K562 (cell line): ENCODE measurements around the gene CELSR2. TPM values are rescaled to one million over a fixed set of nuclear protein-coding genes. Genes with fewer than 3 reads are reported as not detected.

Experiments used
- ATAC-seq: fragments of 200-7000 bp; cut with Tn5 transposase; 3 replicates; pipeline ENCODE4 v1.9.1; 2020; ENCODE audit warnings: moderate library complexity
- BruUV-seq: library from RNA; stranded (reverse); fragments of 400-500 nt; replicated peaks from 2 replicates; lab custom pipeline; 2021; lab: Mats Ljungman, UMichigan
- CTCF ChIA-PET: fragments of 300-600 bp; formaldehyde crosslinking; extraction: SDS; loops from one replicate; lab custom pipeline; 2021; ENCODE audit warnings: low intra/inter-chr PET ratio; lab: Yijun Ruan, JAX
- POLR2A ChIA-PET: fragments of 300-600, 350-650 bp; sonication (Branson Sonifier 250); formaldehyde crosslinking; extraction: SDS; loops from one replicate; lab custom pipeline; 2021; ENCODE audit warnings: antibody characterized with exemption, inconsistent platforms; lab: Yijun Ruan, JAX
- DNase-seq, 4 experiments: peaks; one replicate each; pipeline versions ENCODE4 v3.0.0 to v3.0.0-alpha.2; 2011 to 2018; ENCODE audit warnings: low spot score in 3 of 4, mixed read lengths in 3 of 4; ENCODE audit errors: extremely low read depth in 1 of 4
- FAIRE-seq: peaks from 2 replicates; lab custom pipeline; 2011; peaks lifted over from hg19 to GRCh38; lab: Jason Lieb, UNC
- H2AFZ ChIP-seq: 2 replicates; pipeline ENCODE4 v1.6.0; 2011; ENCODE audit warnings: low read depth, low read length, control low read depth, inconsistent platforms
- H3K27ac ChIP-seq: fragments of 200-600 bp; 3 replicates; pipeline ENCODE4 v1.8.0; 2011; ENCODE audit warnings: low read depth, mild to moderate bottlenecking, control low read depth, inconsistent platforms, low read length, moderate library complexity, mixed read lengths; ENCODE audit errors: extremely low read depth
- H3K27me3 ChIP-seq, 2 experiments: fragments of 300-600 bp in 1 of 2; 2 replicates in 1 of 2; 3 replicates in 1 of 2; pipeline versions ENCODE4 v1.6.0 to v1.8.0; 2011; ENCODE audit warnings: inconsistent platforms in 2 of 2, low read length in 2 of 2, mild to moderate bottlenecking in 1 of 2, mixed read lengths in 1 of 2, moderate library complexity in 1 of 2; ENCODE audit not compliant: control insufficient read depth in 2 of 2, insufficient read depth in 2 of 2
- H3K36me3 ChIP-seq: fragments of 300-600 bp; 3 replicates; pipeline ENCODE4 v1.8.0; 2011; ENCODE audit warnings: mild to moderate bottlenecking, low read length, inconsistent platforms; ENCODE audit not compliant: control insufficient read depth, insufficient read depth
- H3K4me1 ChIP-seq, 2 experiments: fragments of 200-600 bp in 1 of 2; replicated peaks in 1 of 2; 2 replicates in 1 of 2; 3 replicates in 1 of 2; pipeline versions ENCODE4 v1.5.1 to v1.8.0; 2011; ENCODE audit warnings: inconsistent platforms in 2 of 2, low read length in 2 of 2, mild to moderate bottlenecking in 1 of 2, mixed read lengths in 1 of 2, moderate library complexity in 1 of 2; ENCODE audit not compliant: control insufficient read depth in 2 of 2, insufficient read depth in 2 of 2
- H3K4me2 ChIP-seq: 2 replicates; pipeline ENCODE4 v1.6.1; 2011; ENCODE audit warnings: low read length, control low read depth, inconsistent platforms, mixed read lengths; ENCODE audit not compliant: insufficient read depth
- H3K4me3 ChIP-seq: fragments of 200-600 bp; sonication (generic), shearing (Covaris generic); 2 replicates; pipeline ENCODE4 v1.5.1; 2016; ENCODE audit warnings: control low read depth, inconsistent platforms
- H3K79me2 ChIP-seq: fragments of 200-600 bp; 3 replicates; pipeline ENCODE4 v1.8.0; 2011; ENCODE audit warnings: low read length, inconsistent platforms; ENCODE audit not compliant: control insufficient read depth, insufficient read depth
- H3K9ac ChIP-seq, 2 experiments: 2 replicates each; pipeline versions ENCODE4 v1.6.0 to v1.6.1; 2011; ENCODE audit warnings: low read depth in 2 of 2, low read length in 2 of 2, control low read depth in 1 of 2, inconsistent platforms in 1 of 2, mild to moderate bottlenecking in 1 of 2, mixed read lengths in 1 of 2; ENCODE audit not compliant: insufficient read depth in 1 of 2
- H3K9me1 ChIP-seq: one replicate; pipeline ENCODE4 v1.6.0; 2011; ENCODE audit warnings: inconsistent platforms, mild to moderate bottlenecking, low read length, moderate library complexity; ENCODE audit not compliant: control insufficient read depth, insufficient read depth
- H3K9me3 ChIP-seq: replicated peaks from 2 replicates; pipeline ENCODE4 v1.5.1; 2011; ENCODE audit warnings: low read depth, low read length, inconsistent platforms; ENCODE audit not compliant: control insufficient read depth, insufficient read depth
- H4K20me1 ChIP-seq: replicated peaks from 2 replicates; pipeline ENCODE4 v1.6.1; 2011; ENCODE audit warnings: low read length, inconsistent platforms, mixed read lengths; ENCODE audit not compliant: control insufficient read depth, insufficient read depth
- CTCF ChIP-seq, 3 experiments: IDR thresholded peaks in 2 of 3; conservative IDR thresholded peaks in 1 of 3; 2 replicates each; pipeline ENCODE4 v1.5.1; 2011 to 2012; ENCODE audit warnings: low read length in 3 of 3, mild to moderate bottlenecking in 3 of 3, control low read depth in 2 of 3, improper control_type of control experiment in 1 of 3, inconsistent platforms in 1 of 3, low read depth in 1 of 3, mixed read lengths in 1 of 3, moderate library complexity in 1 of 3; ENCODE audit not compliant: insufficient read depth in 2 of 3
- CTCFL ChIP-seq: IDR thresholded peaks from 2 replicates; pipeline ENCODE4 v1.6.1; 2011; ENCODE audit warnings: borderline replicate concordance, low read depth, mild to moderate bottlenecking, moderate library complexity, low read length; ENCODE audit not compliant: insufficient read depth, poor library complexity, severe bottlenecking
- MTA1 ChIP-seq: fragments of 450-650 bp; IDR thresholded peaks from 2 replicates; pipeline ENCODE4 v1.6.1; 2017; ENCODE audit warnings: borderline replicate concordance
- POLR2H ChIP-seq: IDR thresholded peaks from 2 replicates; pipeline ENCODE4 v1.6.1; 2016; ENCODE audit warnings: missing genetic modification characterization, low read depth, mild to moderate bottlenecking, control low read depth, missing compliant biosample characterization, moderate library complexity
- TAF15 ChIP-seq: fragments of 200-400 bp; formaldehyde crosslinking; IDR thresholded peaks from 2 replicates; pipeline ENCODE4 v1.6.1; 2017; ENCODE audit warnings: mild to moderate bottlenecking, low read depth, low read length, moderate library complexity
- ZNF740 ChIP-seq, 3 experiments: fragments of 200-800 bp in 1 of 3; sonication (Bioruptor generic) in 1 of 3; sonication (generic) in 1 of 3; formaldehyde crosslinking in 1 of 3; IDR thresholded peaks; 2 replicates each; pipeline versions ENCODE4 v1.6.1 to v1.8.0; 2016 to 2022; ENCODE audit warnings: mild to moderate bottlenecking in 2 of 3, missing compliant biosample characterization in 2 of 3, missing genetic modification characterization in 2 of 3, missing genetic modification reagents in 1 of 3
- WGBS: fragments of 100-300 bp; shearing (Covaris generic); methylation state at CpG from one replicate; pipeline ENCODE4 v1.1.6; 2016; ENCODE audit warnings: low coverage, mixed read lengths; ENCODE audit not compliant: insufficient coverage; ENCODE audit errors: missing lambda C conversion rate; 5-methylcytosine and 5-hydroxymethylcytosine counted together
- in situ Hi-C: fragments of 300-500 bp; cut with MboI; formaldehyde crosslinking; loops from 4 replicates; pipeline ENCODE4 v1.15.0; 2018; ENCODE audit warnings: inconsistent platforms, mixed read lengths
- intact Hi-C: fragments of 100-400 bp; cut with micrococcal nuclease; formaldehyde crosslinking; loops from 2 replicates; pipeline ENCODE4 v1.14.2; 2022
- polyA plus RNA-seq, 8 experiments: library from polyadenylated mRNA; depleted of rRNA in 4 of 8; stranded (reverse) in 5 of 8; unstranded in 3 of 8; fragments of >200 nt; fragmentation: Nextera tagmentation in 2 of 8; fragmentation: Illumina TruSeq in 1 of 8; extraction: Ambion mirVana in 2 of 8; extraction: Trizol in 1 of 8; gene quantifications; 2 replicates each; pipeline versions ENCODE4 v1.2.1 to v1.2.3, GENCODE V29; 2011 to 2014; ENCODE audit warnings: inconsistent platforms in 1 of 8, missing spikeins in 1 of 8
- total RNA-seq, 7 experiments: library from RNA; depleted of rRNA in 6 of 7; stranded (reverse); fragments of >200 nt in 6 of 7; fragmentation: Illumina TruSeq in 2 of 7; extraction: Trizol in 2 of 7; gene quantifications; 2 replicates each; pipeline versions ENCODE4 v1.2.1 to v1.2.3, GENCODE V29; 2011 to 2021; ENCODE audit warnings: low replicate concordance in 1 of 7

CELSR2 gene
- total and polyA plus RNA-seq, 9 of the 15 experiments (the other 6 are each of a cell fraction or from before 2014, with no cell fraction given), result 0.31 to 21.9 (median 4.2) TPM

DNA sequence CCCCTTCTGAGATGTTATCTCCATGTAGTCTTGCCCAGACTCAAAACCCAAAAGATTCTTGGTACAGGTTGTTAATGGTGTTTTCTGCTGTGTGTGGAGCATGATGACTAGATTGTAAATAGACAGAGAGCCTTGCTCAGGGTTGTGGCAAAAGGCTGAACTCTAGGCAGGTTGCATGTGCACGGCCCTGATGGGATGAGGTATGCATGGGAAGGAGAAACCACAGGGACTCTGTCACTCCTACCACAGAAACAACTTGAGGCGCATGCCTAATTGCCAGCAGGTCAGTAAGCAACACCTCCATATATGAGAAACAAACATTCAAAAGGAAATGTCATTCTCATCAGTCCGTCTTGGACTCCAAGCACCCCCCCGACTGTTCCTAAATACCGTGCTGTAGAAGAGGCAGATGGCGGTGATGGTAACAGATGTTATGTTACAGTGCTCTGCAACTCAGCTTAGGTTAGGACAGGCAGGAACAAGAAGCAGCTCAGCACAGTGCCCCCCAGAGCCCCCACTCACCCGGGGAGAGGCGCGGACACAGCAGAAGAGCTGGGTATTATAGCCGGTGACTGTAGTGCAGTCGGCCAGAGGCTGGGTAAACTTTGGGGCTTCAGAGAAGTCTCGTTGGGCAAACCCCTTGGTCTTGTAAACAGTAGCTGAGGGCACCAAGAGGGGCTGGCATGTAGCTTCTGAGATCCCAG is 46.5 kb downstream of the CELSR2 start:
- Histone ChIP-seq H3K4me1 (peaks cover 27 to 45% of the 10 kb centered on the region in 2 experiments), H3K9ac (no peak overlapping the region), H3K4me3 (no peak overlapping the region), H3K27ac (no peak overlapping the region), H3K9me1 (no peaks in the 10 kb centered on the region), H3K36me3 (no peaks in the 10 kb centered on the region), H4K20me1 (no peaks in the 10 kb centered on the region), H3K9me3 (no peaks in the 10 kb centered on the region), H3K27me3 (no peaks in the 10 kb centered on the region), H2AFZ (0 out of 2 replicates have a peak overlapping the region, but pooled peaks have one; percentile 5), H3K79me2 (no peaks in the 10 kb centered on the region), H3K4me2 (no peak overlapping the region)
- in situ Hi-C loops (no loop called here), intact Hi-C loops (no loop called here)
- CTCF ChIA-PET, result no interaction called here
- 0 out of 2 replicates have a peak, but pooled peaks have one; percentile 44 for TF ChIP-seq ZNF740 (CRISPR knock-in tag; IDR thresholded peaks at IDR 0.05)
- no peak for TF ChIP-seq ZNF740 (tag; IDR thresholded peaks at IDR 0.05)
- TF ChIP-seq TAF15, result no peak
- TF ChIP-seq CTCFL, result no peak
- TF ChIP-seq CTCF (IDR thresholded peaks at IDR 0.05 in 2 of 3, conservative IDR thresholded peaks at IDR 0.05 in 1 of 3; ENCODE audit: insufficient read depth in 2 of 3, low read depth in 1 of 3, low read length in 3 of 3), result peak in 2 of 3 experiments; percentile 10 to 21; a peak in 1 of 6 replicates
- TF ChIP-seq MTA1, result no peak
- no peak for TF ChIP-seq POLR2H
- FAIRE-seq, result no peak
- 52% methylated on average over 12 of the region's 12 CpGs for WGBS
- 0 out of 3 replicates have a peak, but pooled peaks have one; percentile 4 for ATAC-seq
- POLR2A ChIA-PET, result interaction anchor here (0.6 to 4.2 kb wide), 4 partner anchors 10 to 268 kb away, joined by 3 to 29 read pairs (median 6); partner anchors contain the start of genes MYBPHL and PSRC1
- no TSS peak for BruUV-seq
- no peak for DNase-seq
